Glutamatergic neuron (in vitro differentiated cells): ENCODE results near the gene PMM1. TPM values are rescaled to one million over a fixed set of nuclear protein-coding genes. Genes with fewer than 3 reads are reported as not detected.
"Not testable (repeated sequence)": the region's sequence is repeated elsewhere in the genome, so short reads cannot be mapped to it uniquely, and the experiment has no call there.

Experiments used
- DNase-seq: peaks from one replicate; pipeline ENCODE4 v3.0.0; 2022
- H3K27ac Mint-ChIP-seq: one replicate; pipeline ENCODE4 v1.8.0; 2020; ENCODE audit warnings: mild to moderate bottlenecking, mixed read lengths, inconsistent platforms; ENCODE audit not compliant: unreplicated experiment
- H3K27me3 Mint-ChIP-seq: one replicate; pipeline ENCODE4 v1.8.0; 2020; ENCODE audit warnings: mild to moderate bottlenecking, moderate library complexity, mixed read lengths, inconsistent platforms; ENCODE audit not compliant: unreplicated experiment
- H3K36me3 Mint-ChIP-seq: one replicate; pipeline ENCODE4 v1.8.0; 2020; ENCODE audit warnings: mild to moderate bottlenecking, mixed read lengths, inconsistent platforms; ENCODE audit not compliant: unreplicated experiment
- H3K4me1 Mint-ChIP-seq: one replicate; pipeline ENCODE4 v1.8.0; 2020; ENCODE audit warnings: mild to moderate bottlenecking, low read depth, mixed read lengths, inconsistent platforms; ENCODE audit not compliant: unreplicated experiment
- H3K4me3 Mint-ChIP-seq: one replicate; pipeline ENCODE4 v1.8.0; 2020; ENCODE audit warnings: mild to moderate bottlenecking, mixed read lengths, inconsistent platforms; ENCODE audit not compliant: unreplicated experiment
- H3K9me3 Mint-ChIP-seq: one replicate; pipeline ENCODE4 v1.8.0; 2020; ENCODE audit warnings: mild to moderate bottlenecking, moderate library complexity, mixed read lengths, inconsistent platforms; ENCODE audit not compliant: unreplicated experiment
- CTCF ChIP-seq: fragments of 200-600 bp; sonication (generic); IDR thresholded peaks from one replicate; pipeline ENCODE4 v1.5.0; 2021; ENCODE audit not compliant: partially characterized antibody, unreplicated experiment
- total RNA-seq: library from RNA; stranded (reverse); fragmentation: NEBNext Ultra II Directional; extraction: Animal tissue kit (Norgen Biotek cat#: 25700); gene quantifications from one replicate; pipeline ENCODE4 v1.2.1, GENCODE V29; 2021; ENCODE audit not compliant: unreplicated experiment

The PMM1 gene
- total RNA-seq, 1 donor from 2014 or later, result 35.0 TPM

- H3K4me3 Mint-ChIP-seq, result peak overlapping the region; percentile 81
- peak; percentile 37 for DNase-seq
- peaks cover 5% of the 10 kb centered on the region for H3K27me3 Mint-ChIP-seq
- no peaks in the 10 kb centered on the region for H3K36me3 Mint-ChIP-seq
- peak overlapping the region; percentile 59 for H3K27ac Mint-ChIP-seq
- peaks cover 4% of the 10 kb centered on the region for H3K9me3 Mint-ChIP-seq
- H3K4me1 Mint-ChIP-seq, result peaks cover 27% of the 10 kb centered on the region
- no peak for TF ChIP-seq CTCF
These were observed 26.5 kb downstream of the PMM1 start for GRCh38 chr22:41563051-41563711.

GRCh38 chr22:41562461-41562860 lies 27.2 kb downstream of the PMM1 start:
- H3K36me3 Mint-ChIP-seq, result no peaks in the 10 kb centered on the region
- DNase-seq, result peak; percentile 46
- H3K9me3 Mint-ChIP-seq, result peaks cover 4% of the 10 kb centered on the region
- H3K4me3 Mint-ChIP-seq, result peak overlapping the region; percentile 81
- H3K27ac Mint-ChIP-seq, result peak overlapping the region; percentile 59
- H3K27me3 Mint-ChIP-seq, result peaks cover 5% of the 10 kb centered on the region
- no peak for TF ChIP-seq CTCF
- H3K4me1 Mint-ChIP-seq, result peaks cover 31% of the 10 kb centered on the region

DNA sequence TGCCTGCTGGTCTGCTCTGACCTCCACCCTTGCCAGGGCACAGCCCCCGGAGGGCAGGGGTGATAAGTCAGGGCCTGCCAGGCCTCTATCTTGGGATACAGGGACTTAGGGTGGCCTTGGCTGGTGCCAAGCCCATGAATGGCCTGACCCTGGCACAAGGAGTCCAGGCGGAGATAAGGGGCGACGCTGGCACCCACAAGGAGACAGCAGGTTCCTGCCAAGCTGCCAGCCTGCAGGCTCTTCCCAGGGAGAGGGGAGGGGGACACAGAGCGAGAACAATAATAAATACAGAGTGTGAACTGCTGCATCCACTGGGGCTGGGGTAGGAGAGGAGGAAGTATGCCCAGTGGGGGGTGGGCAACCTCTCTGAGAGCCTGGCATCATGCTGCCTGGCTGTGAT lies 27.9 kb downstream of the PMM1 start:
- Mint-ChIP-seq H3K36me3 (no peaks in the 10 kb centered on the region), H3K27me3 (peaks cover 5% of the 10 kb centered on the region), H3K4me3 (peak overlapping the region; percentile 81), H3K27ac (no peak overlapping the region), H3K9me3 (peaks cover 4% of the 10 kb centered on the region), H3K4me1 (peaks cover 31% of the 10 kb centered on the region)
- no peak for TF ChIP-seq CTCF
- no peak for DNase-seq

- DNase-seq, result peak; percentile 56
- no peaks in the 10 kb centered on the region for H3K36me3 Mint-ChIP-seq
- H3K27ac Mint-ChIP-seq, result peak overlapping the region; percentile 88
- H3K4me3 Mint-ChIP-seq, result peak overlapping the region; percentile 81
- peaks cover 33% of the 10 kb centered on the region for H3K4me1 Mint-ChIP-seq
- TF ChIP-seq CTCF, result no peak
- H3K27me3 Mint-ChIP-seq, result peaks cover 5% of the 10 kb centered on the region
- H3K9me3 Mint-ChIP-seq, result peaks cover 4% of the 10 kb centered on the region
These were observed 28.3 kb downstream of the PMM1 start for GRCh38 chr22:41561335-41561734.

- peaks cover 1% of the 10 kb centered on the region for H3K9me3 Mint-ChIP-seq
- no peak for TF ChIP-seq CTCF
- H3K4me3 Mint-ChIP-seq, result peak overlapping the region; percentile 18
- H3K4me1 Mint-ChIP-seq, result peaks cover 35% of the 10 kb centered on the region
- no peaks in the 10 kb centered on the region for H3K36me3 Mint-ChIP-seq
- no peak overlapping the region for H3K27ac Mint-ChIP-seq
- peak; percentile 33 for DNase-seq
- H3K27me3 Mint-ChIP-seq, result peaks cover 6% of the 10 kb centered on the region
These were observed 29.6 kb downstream of the PMM1 start for GRCh38 chr22:41560095-41560471.

DNA sequence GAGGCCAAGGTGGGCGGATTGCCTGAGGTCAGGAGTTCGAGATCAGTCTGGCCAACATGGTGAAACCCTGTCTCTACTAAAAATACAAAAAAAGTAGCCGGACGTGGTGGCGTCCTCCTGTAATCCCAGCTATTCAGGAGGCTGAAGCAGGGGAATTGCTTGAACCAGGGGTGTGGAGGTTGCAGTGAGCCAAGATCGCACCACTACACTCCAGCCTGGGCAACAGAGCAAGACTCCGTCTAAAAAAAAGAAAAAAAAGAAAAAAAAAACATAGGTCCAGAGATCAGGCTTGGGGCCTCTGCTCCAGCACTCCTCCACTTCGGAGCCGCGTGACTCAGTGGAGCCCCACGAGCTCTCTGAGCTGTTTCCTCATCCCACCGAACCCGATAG lies 31.4 kb downstream of the PMM1 start:
- not testable (repeated sequence) for H3K27me3 Mint-ChIP-seq, H3K27ac Mint-ChIP-seq, H3K9me3 Mint-ChIP-seq, H3K36me3 Mint-ChIP-seq, DNase-seq, H3K4me3 Mint-ChIP-seq
- peaks cover 35% of the 10 kb centered on the region for H3K4me1 Mint-ChIP-seq
